Lung (tissue), 12 donors: ENCODE measurements around the gene THSD7B. TPM values are rescaled to one million over a fixed set of nuclear protein-coding genes. Genes with fewer than 3 reads are reported as not detected.

Experiments
- ATAC-seq: fragments of 200-7000 bp; cut with Tn5 transposase; one replicate; pipeline ENCODE4 v1.9.1; 2020; ENCODE audit warnings: moderate number of reproducible peaks; ENCODE audit not compliant: insufficient read depth, low FRiP score
- DNase-seq, 3 donors: peaks; one replicate each; pipeline ENCODE4 v3.0.0-alpha.2; 2013 to 2017
- H3K27ac ChIP-seq, 2 donors: one replicate each; pipeline ENCODE4 v1.5.1; 2013; ENCODE audit warnings: mild to moderate bottlenecking in 2 of 2, moderate library complexity in 2 of 2, control low read depth in 1 of 2, inconsistent platforms in 1 of 2, low read depth in 1 of 2, low read length in 1 of 2
- H3K27me3 ChIP-seq, 3 donors: one replicate each; pipeline ENCODE4 v1.5.1; 2013; ENCODE audit warnings: low read length in 2 of 3; ENCODE audit not compliant: control insufficient read depth in 3 of 3, insufficient read depth in 3 of 3
- H3K36me3 ChIP-seq, 4 donors: one replicate each; pipeline ENCODE4 v1.5.1; 2013; ENCODE audit warnings: low read length in 4 of 4, mild to moderate bottlenecking in 1 of 4, moderate library complexity in 1 of 4; ENCODE audit not compliant: control insufficient read depth in 4 of 4, insufficient read depth in 4 of 4
- H3K4me1 ChIP-seq, 5 donors: one replicate each; pipeline ENCODE4 v1.5.1; 2013; ENCODE audit warnings: low read length in 5 of 5, mild to moderate bottlenecking in 2 of 5, moderate library complexity in 1 of 5; ENCODE audit not compliant: control insufficient read depth in 5 of 5, insufficient read depth in 5 of 5
- H3K4me3 ChIP-seq: one replicate; pipeline ENCODE4 v1.5.1; 2013; ENCODE audit warnings: mild to moderate bottlenecking, control low read depth, moderate library complexity
- H3K9ac ChIP-seq, 2 donors: one replicate each; pipeline ENCODE4 v1.5.1; 2013; ENCODE audit warnings: low read length in 2 of 2, control low read depth in 1 of 2; ENCODE audit not compliant: insufficient read depth in 1 of 2
- H3K9me3 ChIP-seq, 4 donors: one replicate each; pipeline ENCODE4 v1.5.1; 2013; ENCODE audit warnings: low read length in 3 of 4, mild to moderate bottlenecking in 1 of 4, moderate library complexity in 1 of 4; ENCODE audit not compliant: control insufficient read depth in 4 of 4, insufficient read depth in 3 of 4
- CTCF ChIP-seq: IDR thresholded peaks from 2 replicates; pipeline ENCODE4 v1.5.1; 2012; ENCODE audit warnings: mild to moderate bottlenecking; ENCODE audit errors: control extremely low read depth, extremely low read depth
- WGBS, 2 donors: extraction: QIAGEN DNeasy Blood & Tissue Kit; methylation state at CpG; one replicate each; pipeline ENCODE4 v1.1.7; 2013; 5-methylcytosine and 5-hydroxymethylcytosine counted together
- polyA plus RNA-seq, 2 donors: library from polyadenylated mRNA; stranded (reverse); fragments of 200-250 nt; gene quantifications; one replicate each; pipeline ENCODE4 v1.2.1, GENCODE V29; 2013
- total RNA-seq, 2 donors: library from RNA; depleted of rRNA in 1 of 2; stranded (reverse); fragments of >200 nt in 1 of 2; gene quantifications; one replicate each; pipeline ENCODE4 v1.2.1, GENCODE V29; 2014 to 2021
- donor health status: control.
- donor health status: control.
- donor health status: Bipolar disorder and iron deficiency.
- donor health status: healthy.
- donor health status: DM: yes; HTN: yes; CAD: no.

Gene THSD7B
- total and polyA plus RNA-seq, 4 donors = 0.03 to 8.2 (median 0.14) TPM

DNA sequence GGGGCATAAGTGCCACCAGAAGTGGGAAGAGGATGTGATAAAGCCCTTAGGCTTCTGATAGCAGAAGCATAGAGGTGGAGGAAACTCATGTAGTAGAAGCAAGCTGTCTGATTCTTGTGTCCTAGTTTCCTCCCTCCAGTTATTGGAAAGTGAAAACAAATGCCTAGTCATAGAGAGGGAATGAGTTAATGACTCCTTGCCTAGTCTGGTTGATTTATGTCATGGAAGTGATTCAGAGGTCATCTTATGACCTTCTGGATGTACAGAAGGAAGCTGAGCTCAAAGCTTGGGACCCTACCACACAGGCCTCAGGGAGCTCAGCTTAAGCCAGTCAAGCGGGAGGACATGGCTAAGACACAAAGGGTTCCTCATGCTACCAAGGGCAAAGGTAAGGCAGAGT, 232.2 kb downstream of the THSD7B start:
- no peak overlapping the region for H3K27ac ChIP-seq
- no peak overlapping the region for H3K9ac ChIP-seq
- no peak for DNase-seq
- no peaks in the 10 kb centered on the region for H3K9me3 ChIP-seq
- H3K4me3 ChIP-seq = no peak overlapping the region
- no peaks in the 10 kb centered on the region for H3K4me1 ChIP-seq
- no peak for ATAC-seq
- no peak for TF ChIP-seq CTCF
- no peaks in the 10 kb centered on the region for H3K36me3 ChIP-seq
- no peaks in the 10 kb centered on the region for H3K27me3 ChIP-seq
- WGBS, 2 donors = 95 to 97% methylated on average over 1 of the region's 1 CpG

GRCh38 chr2:137000811-137001210, 235.5 kb downstream of the THSD7B start:
- TF ChIP-seq CTCF = no peak
- DNase-seq (peak in 2 of 3 donors; percentile 8 to 37), ATAC-seq (peak; percentile 47)
- no peaks in the 10 kb centered on the region for H3K9me3 ChIP-seq
- WGBS, 2 donors = 49 to 81% methylated on average over 2 of the region's 2 CpGs
- no peak overlapping the region for H3K4me3 ChIP-seq
- no peak overlapping the region for H3K9ac ChIP-seq
- H3K27me3 ChIP-seq = no peaks in the 10 kb centered on the region
- peaks cover 0 to 4% (median 0%) of the 10 kb centered on the region in 5 donors for H3K4me1 ChIP-seq
- no peaks in the 10 kb centered on the region for H3K36me3 ChIP-seq
- H3K27ac ChIP-seq = no peak overlapping the region

DNA sequence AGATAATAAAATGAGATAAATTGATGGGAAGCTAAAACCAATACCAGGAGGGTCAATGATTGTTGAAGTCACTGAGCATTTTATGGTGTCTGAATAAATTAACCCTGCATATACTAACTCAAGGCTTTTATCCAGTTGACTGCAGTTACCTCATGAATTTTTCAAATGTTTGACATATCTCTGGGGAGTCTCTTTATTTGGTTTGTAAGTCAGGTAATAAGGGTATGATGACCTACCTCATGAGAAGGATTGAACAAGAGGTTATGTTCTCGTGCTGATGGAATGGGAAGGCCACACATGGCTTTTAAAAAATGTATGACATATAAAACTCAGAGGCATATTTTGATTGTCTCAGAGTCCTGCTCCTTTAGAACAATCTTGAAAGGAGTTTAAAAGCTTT, 237.6 kb downstream of the THSD7B start:
- H3K27me3 ChIP-seq = no peaks in the 10 kb centered on the region
- DNase-seq (no peak), ATAC-seq (no peak)
- no peaks in the 10 kb centered on the region for H3K9me3 ChIP-seq
- H3K27ac ChIP-seq = no peak overlapping the region
- TF ChIP-seq CTCF = no peak
- H3K9ac ChIP-seq = no peak overlapping the region
- WGBS, 2 donors = 75 to 86% methylated on average over 1 of the region's 1 CpG
- peaks cover 0 to 4% (median 0%) of the 10 kb centered on the region in 5 donors for H3K4me1 ChIP-seq
- H3K4me3 ChIP-seq = no peak overlapping the region
- H3K36me3 ChIP-seq = no peaks in the 10 kb centered on the region

DNA sequence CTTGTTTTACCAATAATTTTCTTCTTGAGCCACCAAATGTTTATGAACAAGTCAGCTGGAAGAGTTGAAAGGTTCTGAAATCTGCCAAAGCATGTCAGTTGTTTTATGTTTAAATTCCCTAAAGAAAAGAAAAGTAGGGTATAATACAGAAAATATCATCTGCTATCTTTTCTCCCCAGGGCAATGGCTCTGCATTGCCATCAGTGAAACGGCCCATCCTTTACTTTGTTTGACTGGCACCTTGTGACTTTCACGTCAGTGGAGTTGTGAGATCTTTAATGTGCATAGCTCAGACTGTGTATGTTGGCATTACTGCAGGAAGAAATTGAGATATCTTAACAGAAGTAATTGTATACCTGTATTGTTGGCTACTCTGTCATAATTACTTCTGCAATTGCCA, 239.9 kb downstream of the THSD7B start:
- DNase-seq = no peak
- WGBS, 2 donors = 78 to 84% methylated on average over 2 of the region's 2 CpGs
- TF ChIP-seq CTCF = no peak
- no peaks in the 10 kb centered on the region for H3K9me3 ChIP-seq
- no peak for ATAC-seq
- no peaks in the 10 kb centered on the region for H3K36me3 ChIP-seq
- H3K27ac ChIP-seq = no peak overlapping the region
- H3K9ac ChIP-seq = no peak overlapping the region
- H3K27me3 ChIP-seq = no peaks in the 10 kb centered on the region
- no peak overlapping the region for H3K4me3 ChIP-seq
- peaks cover 0 to 4% (median 0%) of the 10 kb centered on the region in 5 donors for H3K4me1 ChIP-seq
